Astrocyte (in vitro differentiated cells and primary cell): ENCODE measurements around the gene OSBPL1A. TPM values are rescaled to one million over a fixed set of nuclear protein-coding genes. Genes with fewer than 3 reads are reported as not detected.

ENCODE experiments used
- DNase-seq: peaks from one replicate; pipeline ENCODE4 v3.0.0-alpha.2; 2010; ENCODE audit warnings: low read depth
- FAIRE-seq: peaks from 2 replicates; lab custom pipeline; 2011; peaks lifted over from hg19 to GRCh38; lab: Jason Lieb, UNC
- H2AFZ ChIP-seq: 2 replicates; pipeline ENCODE4 v1.6.0; 2012; ENCODE audit warnings: low read depth, low read length, inconsistent platforms
- H3K27ac ChIP-seq: 2 replicates; pipeline ENCODE4 v1.5.1; 2011; ENCODE audit warnings: low read depth, low read length, inconsistent platforms
- H3K27me3 ChIP-seq: 2 replicates; pipeline ENCODE4 v1.6.0; 2011; ENCODE audit warnings: low read length, inconsistent platforms; ENCODE audit not compliant: insufficient read depth
- H3K36me3 ChIP-seq: 2 replicates; pipeline ENCODE4 v1.5.1; 2011; ENCODE audit warnings: low read length, inconsistent platforms; ENCODE audit not compliant: insufficient read depth
- H3K4me1 ChIP-seq: 2 replicates; pipeline ENCODE4 v1.5.1; 2011; ENCODE audit warnings: low read length, inconsistent platforms; ENCODE audit not compliant: insufficient read depth
- H3K4me2 ChIP-seq: 2 replicates; pipeline ENCODE4 v1.6.0; 2012; ENCODE audit warnings: low read length, inconsistent platforms
- H3K4me3 ChIP-seq: 2 replicates; pipeline ENCODE4 v1.5.1; 2011; ENCODE audit warnings: low read depth, mild to moderate bottlenecking, low read length, inconsistent platforms; ENCODE audit not compliant: insufficient read depth
- H3K79me2 ChIP-seq: 2 replicates; pipeline ENCODE4 v1.6.0; 2012; ENCODE audit warnings: mild to moderate bottlenecking, low read length, inconsistent platforms; ENCODE audit not compliant: insufficient read depth
- H3K9ac ChIP-seq: 2 replicates; pipeline ENCODE4 v1.6.0; 2012; ENCODE audit warnings: mild to moderate bottlenecking, low read length, inconsistent platforms
- H3K9me3 ChIP-seq: 2 replicates; pipeline ENCODE4 v1.5.1; 2012; ENCODE audit warnings: low read depth, mild to moderate bottlenecking, low read length, inconsistent platforms; ENCODE audit not compliant: insufficient read depth
- H4K20me1 ChIP-seq: 2 replicates; pipeline ENCODE4 v1.6.0; 2012; ENCODE audit warnings: low read length, inconsistent platforms; ENCODE audit not compliant: insufficient read depth
- H3K27ac Mint-ChIP-seq: one replicate; pipeline ENCODE4 v1.8.0; 2021; ENCODE audit warnings: mild to moderate bottlenecking, mixed read lengths; ENCODE audit not compliant: unreplicated experiment
- H3K27me3 Mint-ChIP-seq: one replicate; pipeline ENCODE4 v1.8.0; 2021; ENCODE audit warnings: low read depth, mixed read lengths; ENCODE audit not compliant: unreplicated experiment
- H3K36me3 Mint-ChIP-seq: one replicate; pipeline ENCODE4 v1.8.0; 2021; ENCODE audit warnings: low read depth, mixed read lengths; ENCODE audit not compliant: unreplicated experiment
- H3K4me1 Mint-ChIP-seq: one replicate; pipeline ENCODE4 v1.8.0; 2021; ENCODE audit warnings: low read depth, mixed read lengths; ENCODE audit not compliant: unreplicated experiment
- H3K4me3 Mint-ChIP-seq: one replicate; pipeline ENCODE4 v1.8.0; 2021; ENCODE audit warnings: mild to moderate bottlenecking, moderate library complexity, mixed read lengths; ENCODE audit not compliant: unreplicated experiment
- H3K9me3 Mint-ChIP-seq: one replicate; pipeline ENCODE4 v1.8.0; 2021; ENCODE audit warnings: mild to moderate bottlenecking, mixed read lengths; ENCODE audit not compliant: unreplicated experiment
- EZH2 ChIP-seq: IDR thresholded peaks from 2 replicates; pipeline ENCODE4 v1.6.1; 2012; ENCODE audit warnings: mild to moderate bottlenecking, low read length, inconsistent platforms; ENCODE audit not compliant: insufficient read depth
- total RNA-seq: library from RNA; stranded (reverse); gene quantifications from 2 replicates; pipeline ENCODE4 v1.2.1, GENCODE V29; 2021
- TF ChIP-seq, protein P1 (sequence below): IDR thresholded peaks from 2 replicates; pipeline ENCODE4 v1.5.1; 2011; ENCODE audit warnings: low read depth, mild to moderate bottlenecking, inconsistent platforms, low read length, moderate library complexity; ENCODE audit not compliant: insufficient read depth

OSBPL1A gene
- total RNA-seq, 1 donor from 2014 or later = 27.7 TPM

DNA sequence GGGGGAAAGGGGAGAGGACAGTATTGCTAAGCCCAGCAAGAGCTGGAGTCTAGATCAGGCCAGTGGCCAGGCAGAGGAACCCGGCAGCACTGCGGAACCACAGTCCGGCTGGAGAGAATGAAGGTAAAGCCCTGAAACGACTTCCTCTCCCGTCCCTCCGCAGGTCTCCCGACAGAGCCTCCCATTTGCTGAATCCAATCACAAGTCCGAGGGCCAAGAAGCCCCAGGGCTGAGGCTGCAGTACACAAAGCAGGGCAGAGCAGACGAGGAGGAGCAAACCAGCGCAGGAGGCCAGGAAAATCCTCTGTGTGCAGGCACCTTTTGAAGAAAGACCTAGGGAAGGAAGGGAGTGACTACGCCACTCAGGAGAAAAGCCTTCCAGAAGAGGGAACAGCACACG is 104.4 kb downstream of the OSBPL1A start:
- H3K79me2 ChIP-seq = no peaks in the 10 kb centered on the region
- no peaks in the 10 kb centered on the region for H3K36me3 ChIP-seq
- no peak overlapping the region for H3K4me2 ChIP-seq
- Mint-ChIP-seq H3K27me3 (peaks cover 2% of the 10 kb centered on the region), H3K27ac (no peak overlapping the region), H3K4me3 (no peak overlapping the region), H3K4me1 (no peaks in the 10 kb centered on the region), H3K36me3 (no peaks in the 10 kb centered on the region), H3K9me3 (no peaks in the 10 kb centered on the region)
- H3K27me3 ChIP-seq = no peaks in the 10 kb centered on the region
- FAIRE-seq = no peak
- no peak overlapping the region for H2AFZ ChIP-seq
- H3K27ac ChIP-seq = no peak overlapping the region
- H3K4me1 ChIP-seq = no peaks in the 10 kb centered on the region
- no peaks in the 10 kb centered on the region for H3K9me3 ChIP-seq
- no peak overlapping the region for H3K9ac ChIP-seq
- H3K4me3 ChIP-seq = no peak overlapping the region
- no peak for DNase-seq
- no peaks in the 10 kb centered on the region for H4K20me1 ChIP-seq
- TF ChIP-seq EZH2 = no peak
- TF ChIP-seq, protein P1, sequence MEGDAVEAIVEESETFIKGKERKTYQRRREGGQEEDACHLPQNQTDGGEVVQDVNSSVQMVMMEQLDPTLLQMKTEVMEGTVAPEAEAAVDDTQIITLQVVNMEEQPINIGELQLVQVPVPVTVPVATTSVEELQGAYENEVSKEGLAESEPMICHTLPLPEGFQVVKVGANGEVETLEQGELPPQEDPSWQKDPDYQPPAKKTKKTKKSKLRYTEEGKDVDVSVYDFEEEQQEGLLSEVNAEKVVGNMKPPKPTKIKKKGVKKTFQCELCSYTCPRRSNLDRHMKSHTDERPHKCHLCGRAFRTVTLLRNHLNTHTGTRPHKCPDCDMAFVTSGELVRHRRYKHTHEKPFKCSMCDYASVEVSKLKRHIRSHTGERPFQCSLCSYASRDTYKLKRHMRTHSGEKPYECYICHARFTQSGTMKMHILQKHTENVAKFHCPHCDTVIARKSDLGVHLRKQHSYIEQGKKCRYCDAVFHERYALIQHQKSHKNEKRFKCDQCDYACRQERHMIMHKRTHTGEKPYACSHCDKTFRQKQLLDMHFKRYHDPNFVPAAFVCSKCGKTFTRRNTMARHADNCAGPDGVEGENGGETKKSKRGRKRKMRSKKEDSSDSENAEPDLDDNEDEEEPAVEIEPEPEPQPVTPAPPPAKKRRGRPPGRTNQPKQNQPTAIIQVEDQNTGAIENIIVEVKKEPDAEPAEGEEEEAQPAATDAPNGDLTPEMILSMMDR = no peak

DNA sequence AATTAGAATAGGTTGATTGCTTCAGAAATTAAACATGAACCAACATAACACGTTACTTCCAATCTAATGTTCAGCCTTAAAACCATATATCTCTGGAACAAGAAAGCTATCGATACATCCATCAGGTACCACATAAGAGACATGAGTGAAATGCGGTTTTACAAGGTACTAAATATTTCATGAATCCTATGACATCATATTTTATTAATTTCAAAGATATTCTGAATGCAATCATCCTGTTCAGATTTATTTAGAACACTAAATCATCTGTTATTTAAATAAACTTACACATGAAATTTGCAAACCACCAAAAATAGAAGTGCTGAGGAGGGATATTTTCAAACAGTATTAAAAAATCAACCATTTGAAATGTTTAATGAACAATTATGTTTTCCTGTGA is 119.0 kb downstream of the OSBPL1A start:
- Histone ChIP-seq H3K27ac (no peak overlapping the region), H2AFZ (no peak overlapping the region), H4K20me1 (no peaks in the 10 kb centered on the region), H3K79me2 (no peaks in the 10 kb centered on the region), H3K36me3 (no peaks in the 10 kb centered on the region), H3K4me3 (no peak overlapping the region), H3K27me3 (no peaks in the 10 kb centered on the region), H3K9me3 (no peaks in the 10 kb centered on the region), H3K4me1 (no peaks in the 10 kb centered on the region), H3K4me2 (no peak overlapping the region), H3K9ac (no peak overlapping the region)
- FAIRE-seq = no peak
- Mint-ChIP-seq H3K4me1 (no peaks in the 10 kb centered on the region), H3K9me3 (peaks cover 2% of the 10 kb centered on the region), H3K27ac (no peak overlapping the region), H3K36me3 (no peaks in the 10 kb centered on the region), H3K27me3 (peaks cover 1% of the 10 kb centered on the region), H3K4me3 (no peak overlapping the region)
- no peak for DNase-seq
- TF ChIP-seq, protein P1 = no peak
- no peak for TF ChIP-seq EZH2

DNA sequence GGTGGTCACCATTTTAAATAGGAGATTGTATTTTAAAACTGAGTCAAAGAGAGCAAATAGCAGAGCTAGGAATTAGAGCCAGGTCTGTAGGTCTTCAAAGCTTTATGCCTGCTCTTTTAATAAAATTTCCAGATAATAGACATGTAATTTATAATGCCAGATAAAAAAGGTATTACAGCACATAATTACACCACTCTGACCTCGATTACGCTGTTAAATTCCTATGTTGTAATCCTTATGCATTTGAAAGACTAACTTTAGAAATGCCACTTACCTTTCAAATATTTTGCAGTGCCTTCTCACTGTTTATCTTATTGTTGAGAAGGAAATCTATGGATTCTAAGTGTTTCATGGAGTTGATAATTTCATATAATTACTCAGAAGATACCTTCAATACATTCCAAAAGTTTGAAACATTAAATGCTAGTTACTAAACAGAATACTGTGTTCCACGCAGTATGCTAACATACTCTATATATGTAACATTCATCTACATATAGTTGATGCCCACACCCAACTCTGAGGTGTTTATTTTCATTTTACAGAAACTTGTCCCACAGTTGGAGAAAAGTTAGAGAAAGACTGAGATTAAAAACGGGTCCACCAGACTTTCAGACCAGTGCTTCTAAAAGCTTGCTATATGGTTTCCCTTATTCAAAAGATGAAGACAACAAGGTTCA is 120.0 kb downstream of the OSBPL1A start:
- Histone ChIP-seq H3K9ac (no peak overlapping the region), H2AFZ (no peak overlapping the region), H3K27me3 (no peaks in the 10 kb centered on the region), H3K79me2 (no peaks in the 10 kb centered on the region), H3K4me3 (no peak overlapping the region), H3K4me2 (no peak overlapping the region), H3K36me3 (no peaks in the 10 kb centered on the region), H3K9me3 (no peaks in the 10 kb centered on the region), H3K27ac (no peak overlapping the region), H3K4me1 (no peaks in the 10 kb centered on the region), H4K20me1 (no peaks in the 10 kb centered on the region)
- H3K4me1 Mint-ChIP-seq = no peaks in the 10 kb centered on the region
- no peak for FAIRE-seq
- H3K27me3 Mint-ChIP-seq = peaks cover 1% of the 10 kb centered on the region
- H3K4me3 Mint-ChIP-seq = no peak overlapping the region
- peaks cover 2% of the 10 kb centered on the region for H3K9me3 Mint-ChIP-seq
- no peaks in the 10 kb centered on the region for H3K36me3 Mint-ChIP-seq
- H3K27ac Mint-ChIP-seq = no peak overlapping the region
- DNase-seq = no peak
- no peak for TF ChIP-seq EZH2
- TF ChIP-seq, protein P1 = no peak
